ENCODE measurements around the gene ADGRE2. TPM values are rescaled to one million over a fixed set of nuclear protein-coding genes. Genes with fewer than 3 reads are reported as not detected.

Gene ADGRE2
- polyA plus RNA-seq, 2 of the 4 experiments (the other 2 are of a cell fraction) = 0.39 to 0.47 TPM

- POLR2A ChIA-PET = no interaction called here
Measured at GRCh38 chr19:14772995-14773394, 5.4 kb downstream of the ADGRE2 start.

DNA sequence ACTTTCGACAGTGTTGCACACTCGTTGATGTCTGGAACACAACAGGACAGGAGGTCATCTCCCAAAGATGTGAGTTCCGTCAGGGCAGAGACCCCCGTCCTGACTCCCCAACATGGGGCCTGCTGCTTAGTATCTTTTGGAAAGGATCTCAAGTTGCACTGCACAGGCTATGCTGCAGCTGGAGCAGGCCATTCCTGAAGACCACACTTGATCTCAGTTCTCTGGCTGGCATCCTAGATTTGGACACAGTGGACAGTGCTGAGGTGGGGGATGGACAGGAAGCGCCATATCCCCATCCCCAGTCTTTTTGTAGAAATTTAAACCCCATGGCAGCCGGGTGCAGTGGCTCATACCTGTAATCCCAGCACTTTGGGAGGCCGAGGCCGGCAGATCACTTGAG is 5.9 kb downstream of the ADGRE2 start:
- Histone ChIP-seq H3K27ac (no peak overlapping the region), H3K9me3 (no peaks in the 10 kb centered on the region), H3K4me2 (no peak overlapping the region), H3K4me1 (no peaks in the 10 kb centered on the region), H3K4me3 (no peak overlapping the region)
- ChIA-PET POLR2A (no interaction called here), CTCF (interaction anchor here (1.8 kb wide), 1 partner anchor 14 kb away, joined by 5 read pairs; no protein-coding TSS in a partner anchor)
- FAIRE-seq (no peak), DNase-seq (ENCODE audit: low read depth in 1 of 2, low spot score in 1 of 2) (no peak), ATAC-seq (no peak)
- WGBS (ENCODE audit: missing lambda C conversion rate) = 81% methylated on average over 5 of the region's 8 CpGs
- no peak for TF ChIP-seq CEBPB (IDR thresholded peaks at IDR 0.05)
- no peak for TF ChIP-seq RARB (CRISPR knock-in tag; IDR thresholded peaks at IDR 0.05)
- no peak for TF ChIP-seq HOXB13 (CRISPR knock-in tag; IDR thresholded peaks at IDR 0.05; ENCODE audit: low read depth)
- TF ChIP-seq GATA3 (IDR thresholded peaks at IDR 0.05; ENCODE audit: borderline replicate concordance) = no peak
- TF ChIP-seq FOXS1 (CRISPR knock-in tag; IDR thresholded peaks at IDR 0.05) = no peak
- TF ChIP-seq TP53 (CRISPR knock-in tag; IDR thresholded peaks at IDR 0.05) = no peak
- TF ChIP-seq CHD4 (IDR thresholded peaks at IDR 0.05; ENCODE audit: borderline replicate concordance) = no peak
- TF ChIP-seq, protein P1, sequence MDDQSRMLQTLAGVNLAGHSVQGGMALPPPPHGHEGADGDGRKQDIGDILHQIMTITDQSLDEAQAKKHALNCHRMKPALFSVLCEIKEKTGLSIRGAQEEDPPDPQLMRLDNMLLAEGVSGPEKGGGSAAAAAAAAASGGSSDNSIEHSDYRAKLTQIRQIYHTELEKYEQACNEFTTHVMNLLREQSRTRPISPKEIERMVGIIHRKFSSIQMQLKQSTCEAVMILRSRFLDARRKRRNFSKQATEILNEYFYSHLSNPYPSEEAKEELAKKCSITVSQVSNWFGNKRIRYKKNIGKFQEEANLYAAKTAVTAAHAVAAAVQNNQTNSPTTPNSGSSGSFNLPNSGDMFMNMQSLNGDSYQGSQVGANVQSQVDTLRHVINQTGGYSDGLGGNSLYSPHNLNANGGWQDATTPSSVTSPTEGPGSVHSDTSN (IDR thresholded peaks at IDR 0.05) = no peak

More at GRCh38 chr19:14772995-14773394, 5.4 kb downstream of the ADGRE2 start:
- DNase-seq (ENCODE audit: low read depth in 1 of 2, low spot score in 1 of 2) (no peak), FAIRE-seq (no peak), ATAC-seq (no peak)
- Histone ChIP-seq H3K4me1 (no peaks in the 10 kb centered on the region), H3K4me2 (no peak overlapping the region), H3K9me3 (no peaks in the 10 kb centered on the region), H3K4me3 (no peak overlapping the region), H3K27ac (no peak overlapping the region)
- WGBS (ENCODE audit: missing lambda C conversion rate) = 76% methylated on average over 7 of the region's 7 CpGs
- TF ChIP-seq, protein P1 (IDR thresholded peaks at IDR 0.05) = no peak
- TF ChIP-seq ZFP36 (IDR thresholded peaks at IDR 0.05; ENCODE audit: borderline replicate concordance, partially characterized antibody) (no peak), ZNF302 (CRISPR knock-in tag; IDR thresholded peaks at IDR 0.05) (no peak), ZC3H11A (IDR thresholded peaks at IDR 0.05) (no peak), NFE2L2 (conservative IDR thresholded peaks at IDR 0.05; ENCODE audit: low read length) (no peak)
- CTCF ChIA-PET = no interaction called here

- ChIA-PET CTCF (interaction anchor here (1.8 kb wide), 1 partner anchor 15 kb away, joined by 5 read pairs; no protein-coding TSS in a partner anchor), POLR2A (no interaction called here)
- ATAC-seq = no peak
- no peak for TF ChIP-seq USF2 (IDR thresholded peaks at IDR 0.05)
- TF ChIP-seq, protein P2, sequence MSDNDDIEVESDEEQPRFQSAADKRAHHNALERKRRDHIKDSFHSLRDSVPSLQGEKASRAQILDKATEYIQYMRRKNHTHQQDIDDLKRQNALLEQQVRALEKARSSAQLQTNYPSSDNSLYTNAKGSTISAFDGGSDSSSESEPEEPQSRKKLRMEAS (IDR thresholded peaks at IDR 0.05) = no peak
- TF ChIP-seq RFX5 (IDR thresholded peaks at IDR 0.05) = no peak
- no peak for TF ChIP-seq EHF (CRISPR knock-in tag; IDR thresholded peaks at IDR 0.05)
- 0 out of 2 replicates have a peak, but pooled peaks have one; percentile 19 for TF ChIP-seq ZC3H11A (IDR thresholded peaks at IDR 0.05)
- no peak for TF ChIP-seq KDM1A (IDR thresholded peaks at IDR 0.05; ENCODE audit: low read depth)
- no peak overlapping the region for H3K27ac ChIP-seq
- FAIRE-seq = no peak
- no peaks in the 10 kb centered on the region for H3K4me1 ChIP-seq
- WGBS (ENCODE audit: missing lambda C conversion rate) = 89% methylated on average over 11 of the region's 11 CpGs
- no peak overlapping the region for H3K4me2 ChIP-seq
- H3K9me3 ChIP-seq = no peaks in the 10 kb centered on the region
- no peak overlapping the region for H3K4me3 ChIP-seq
- no peak for DNase-seq (ENCODE audit: low read depth in 1 of 2, low spot score in 1 of 2)
Measured at GRCh38 chr19:14770944-14771839, 7.2 kb downstream of the ADGRE2 start.
